PC-9 (cell line): Measurements from ENCODE around the gene CARD11. TPM values are rescaled to one million over a fixed set of nuclear protein-coding genes. Genes with fewer than 3 reads are reported as not detected.

Experiments used
- BruUV-seq: library from RNA; stranded (reverse); fragments of 400-500 nt; replicated peaks from 2 replicates; lab custom pipeline; 2021; lab: Mats Ljungman, UMichigan
- CTCF ChIA-PET: fragments of 300-600 bp; sonication (Branson Sonifier 250); formaldehyde crosslinking; loops from one replicate; lab custom pipeline; 2022; ENCODE audit warnings: antibody characterized with exemption; lab: Charles Lee
- POLR2A ChIA-PET: fragments of 300-600 bp; sonication (Branson Sonifier 250); formaldehyde crosslinking; loops from one replicate; lab custom pipeline; 2022; ENCODE audit warnings: antibody characterized with exemption; ENCODE audit not compliant: unreplicated experiment; lab: Charles Lee
- DNase-seq, 2 experiments: peaks; one replicate each; pipeline versions ENCODE4 v3.0.0 to v3.0.0-alpha.2; 2015 to 2022; ENCODE audit warnings: mixed read lengths in 1 of 2
- H2AFZ ChIP-seq: fragments of 200-600 bp; sonication (generic); 2 replicates; pipeline ENCODE4 v1.8.1; 2017; ENCODE audit warnings: antibody characterized with exemption
- H3F3A ChIP-seq: fragments of 200-600 bp; sonication (generic); 2 replicates; pipeline ENCODE4 v1.8.1; 2017; ENCODE audit warnings: antibody characterized with exemption, mild to moderate bottlenecking, low read depth; ENCODE audit not compliant: insufficient read depth
- H3K27ac ChIP-seq: fragments of 200-600 bp; sonication (generic); 2 replicates; pipeline ENCODE4 v1.6.1; 2016; ENCODE audit warnings: mixed run types
- H3K27me3 ChIP-seq: fragments of 200-600 bp; sonication (generic); 2 replicates; pipeline ENCODE4 v1.6.1; 2016; ENCODE audit warnings: low read depth, mixed run types; ENCODE audit not compliant: insufficient read depth
- H3K36me3 ChIP-seq: fragments of 200-600 bp; sonication (generic); 2 replicates; pipeline ENCODE4 v1.6.1; 2016; ENCODE audit warnings: low read depth, mixed run types
- H3K4me1 ChIP-seq: fragments of 200-600 bp; sonication (generic); replicated peaks from 2 replicates; pipeline ENCODE4 v1.6.1; 2016; ENCODE audit warnings: mixed run types; ENCODE audit not compliant: insufficient read depth
- H3K4me2 ChIP-seq: fragments of 200-600 bp; sonication (generic); 2 replicates; pipeline ENCODE4 v1.6.1; 2017; ENCODE audit warnings: mixed run types
- H3K4me3 ChIP-seq: fragments of 200-600 bp; sonication (generic); 2 replicates; pipeline ENCODE4 v1.6.1; 2016; ENCODE audit warnings: mixed run types
- H3K79me2 ChIP-seq: fragments of 200-600 bp; sonication (generic); 2 replicates; pipeline ENCODE4 v1.6.1; 2017; ENCODE audit warnings: low read depth, mixed run types
- H3K9me2 ChIP-seq: fragments of 200-600 bp; sonication (generic); 2 replicates; pipeline ENCODE4 v1.8.1; 2017; ENCODE audit warnings: mild to moderate bottlenecking; ENCODE audit not compliant: insufficient read depth
- H3K9me3 ChIP-seq: fragments of 200-600 bp; sonication (generic); 2 replicates; pipeline ENCODE4 v1.8.1; 2016; ENCODE audit warnings: low read depth; ENCODE audit not compliant: insufficient read depth
- H4K20me1 ChIP-seq: fragments of 200-600 bp; sonication (generic); 2 replicates; pipeline ENCODE4 v1.8.1; 2017; ENCODE audit not compliant: insufficient read depth
- EZH2 ChIP-seq: fragments of 200-600 bp; sonication (generic); IDR thresholded peaks from 2 replicates; pipeline ENCODE4 v1.8.0; 2017; ENCODE audit warnings: antibody characterized with exemption, low read depth
- intact Hi-C: fragments of 100-400 bp; cut with micrococcal nuclease; formaldehyde crosslinking; loops from one replicate; pipeline ENCODE4 v1.10.0; 2022; ENCODE audit not compliant: unreplicated experiment
- total RNA-seq: library from RNA; stranded (reverse); gene quantifications from 2 replicates; pipeline ENCODE4 v1.2.3, GENCODE V29; 2021
- TF ChIP-seq, protein P1 (sequence below): fragments of 200-600 bp; sonication (generic); conservative IDR thresholded peaks from 2 replicates; pipeline ENCODE4 v1.6.1; 2017; ENCODE audit warnings: mixed run types, antibody characterized with exemption, mild to moderate bottlenecking, moderate library complexity

CARD11 gene
- total RNA-seq, 1 experiment from 2014 or later: 62.6 TPM

DNA sequence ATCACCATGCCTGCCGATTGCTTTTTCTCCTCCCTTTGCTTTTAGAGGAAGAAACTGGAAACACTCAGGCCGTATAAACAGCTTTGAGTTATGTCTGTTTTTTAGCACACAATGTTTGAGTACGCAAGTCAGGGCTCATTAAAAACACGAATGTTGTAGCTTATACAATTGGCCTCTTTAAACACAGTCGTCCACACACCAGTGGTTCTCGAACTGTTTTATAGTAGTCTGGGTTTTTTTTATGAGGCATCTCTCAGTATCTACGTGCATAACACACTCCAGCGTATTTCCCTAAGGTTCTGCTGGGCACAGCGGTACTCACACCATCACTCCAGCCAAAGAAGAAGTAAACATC lies 13.4 kb upstream of the CARD11 start:
- no peak overlapping the region for H3K4me2 ChIP-seq
- no peak overlapping the region for H2AFZ ChIP-seq
- no peak for DNase-seq
- TF ChIP-seq, protein P1, sequence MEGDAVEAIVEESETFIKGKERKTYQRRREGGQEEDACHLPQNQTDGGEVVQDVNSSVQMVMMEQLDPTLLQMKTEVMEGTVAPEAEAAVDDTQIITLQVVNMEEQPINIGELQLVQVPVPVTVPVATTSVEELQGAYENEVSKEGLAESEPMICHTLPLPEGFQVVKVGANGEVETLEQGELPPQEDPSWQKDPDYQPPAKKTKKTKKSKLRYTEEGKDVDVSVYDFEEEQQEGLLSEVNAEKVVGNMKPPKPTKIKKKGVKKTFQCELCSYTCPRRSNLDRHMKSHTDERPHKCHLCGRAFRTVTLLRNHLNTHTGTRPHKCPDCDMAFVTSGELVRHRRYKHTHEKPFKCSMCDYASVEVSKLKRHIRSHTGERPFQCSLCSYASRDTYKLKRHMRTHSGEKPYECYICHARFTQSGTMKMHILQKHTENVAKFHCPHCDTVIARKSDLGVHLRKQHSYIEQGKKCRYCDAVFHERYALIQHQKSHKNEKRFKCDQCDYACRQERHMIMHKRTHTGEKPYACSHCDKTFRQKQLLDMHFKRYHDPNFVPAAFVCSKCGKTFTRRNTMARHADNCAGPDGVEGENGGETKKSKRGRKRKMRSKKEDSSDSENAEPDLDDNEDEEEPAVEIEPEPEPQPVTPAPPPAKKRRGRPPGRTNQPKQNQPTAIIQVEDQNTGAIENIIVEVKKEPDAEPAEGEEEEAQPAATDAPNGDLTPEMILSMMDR: no peak
- no peak for TF ChIP-seq EZH2
- no peaks in the 10 kb centered on the region for H3K36me3 ChIP-seq
- no peak overlapping the region for H3K27ac ChIP-seq
- no peaks in the 10 kb centered on the region for H3K79me2 ChIP-seq
- no peaks in the 10 kb centered on the region for H3F3A ChIP-seq
- no TSS peak for BruUV-seq
- H3K4me1 ChIP-seq: no peaks in the 10 kb centered on the region
- ChIA-PET POLR2A (no interaction called here), CTCF (no interaction called here)
- H3K4me3 ChIP-seq: no peak overlapping the region
- H3K9me2 ChIP-seq: no peaks in the 10 kb centered on the region
- no peaks in the 10 kb centered on the region for H4K20me1 ChIP-seq
- H3K27me3 ChIP-seq: no peaks in the 10 kb centered on the region
- intact Hi-C loops: no loop called here
- 0 out of 2 replicates have a peak, but pooled peaks cover 7% of the 10 kb centered on the region for H3K9me3 ChIP-seq

DNA sequence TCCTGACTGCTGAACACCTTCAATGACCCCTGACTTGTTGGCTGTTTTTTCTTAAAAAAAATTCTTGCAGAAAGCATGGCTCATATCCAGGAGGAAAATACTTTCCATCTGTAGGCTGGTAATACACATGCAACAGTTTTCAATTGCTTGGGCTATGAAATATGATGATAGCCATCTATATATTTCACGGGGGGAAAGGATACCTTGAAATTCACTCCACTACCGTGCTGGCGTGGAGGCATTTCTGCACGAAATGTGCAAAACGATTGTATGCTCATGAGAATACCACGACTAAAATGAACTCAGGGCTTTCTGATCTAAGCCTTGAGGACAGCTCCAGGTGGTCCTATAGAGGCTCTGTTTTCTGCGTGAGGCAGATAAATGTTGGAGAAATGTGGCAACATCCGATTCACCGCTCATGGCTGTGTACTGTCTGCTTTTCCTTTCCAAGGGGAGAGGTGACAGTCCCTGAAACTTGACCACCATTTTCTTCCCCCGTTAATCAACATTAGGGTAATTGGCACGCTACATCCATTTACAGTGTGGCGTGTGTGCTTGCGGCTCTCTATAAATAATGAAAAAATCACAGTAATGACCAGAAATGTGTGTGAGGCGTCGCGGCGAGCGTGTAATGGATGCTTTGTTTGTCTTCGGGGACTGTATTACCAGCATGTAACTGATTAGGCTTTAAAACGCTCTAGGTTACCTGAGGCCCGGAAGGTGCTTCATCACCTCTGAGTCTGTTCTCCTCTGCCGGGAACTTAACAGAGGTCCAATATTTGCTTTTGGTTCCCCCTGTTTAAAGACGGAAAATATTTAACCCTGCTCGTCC lies 12.8 kb upstream of the CARD11 start:
- 0 out of 2 replicates have a peak, but pooled peaks cover 7% of the 10 kb centered on the region for H3K9me3 ChIP-seq
- no peak for DNase-seq
- TF ChIP-seq EZH2: no peak
- TF ChIP-seq, protein P1: no peak
- no peaks in the 10 kb centered on the region for H3K36me3 ChIP-seq
- no peak overlapping the region for H3K4me3 ChIP-seq
- H2AFZ ChIP-seq: no peak overlapping the region
- intact Hi-C loops: no loop called here
- H3K4me2 ChIP-seq: no peak overlapping the region
- no peaks in the 10 kb centered on the region for H4K20me1 ChIP-seq
- H3K27me3 ChIP-seq: no peaks in the 10 kb centered on the region
- H3K79me2 ChIP-seq: no peaks in the 10 kb centered on the region
- H3K4me1 ChIP-seq: no peaks in the 10 kb centered on the region
- no peaks in the 10 kb centered on the region for H3F3A ChIP-seq
- ChIA-PET POLR2A (no interaction called here), CTCF (no interaction called here)
- BruUV-seq: no TSS peak
- H3K9me2 ChIP-seq: no peaks in the 10 kb centered on the region
- H3K27ac ChIP-seq: no peak overlapping the region

DNA sequence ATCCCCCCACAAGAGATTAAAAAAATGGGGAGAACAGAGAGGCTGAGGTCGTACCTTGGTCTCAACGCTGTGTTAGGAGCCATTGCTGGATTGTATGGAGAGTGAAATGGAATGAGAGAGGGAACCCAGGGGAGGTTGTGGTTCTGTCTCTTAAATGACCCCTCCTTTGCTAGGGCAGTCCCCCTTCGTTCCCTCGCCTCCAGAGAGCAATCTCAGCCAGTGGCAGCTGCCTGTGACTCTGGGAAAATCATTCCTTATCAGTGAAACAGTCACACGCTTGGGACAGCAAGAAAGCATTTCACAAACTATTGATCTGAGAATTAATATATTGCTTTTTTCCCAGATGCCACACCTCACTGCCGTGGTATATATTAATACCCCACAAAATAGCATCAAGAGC lies 12.0 kb upstream of the CARD11 start:
- DNase-seq: no peak
- CTCF ChIA-PET: no interaction called here
- H3K9me3 ChIP-seq: 0 out of 2 replicates have a peak, but pooled peaks cover 7% of the 10 kb centered on the region
- no peaks in the 10 kb centered on the region for H4K20me1 ChIP-seq
- no peaks in the 10 kb centered on the region for H3K27me3 ChIP-seq
- no peak overlapping the region for H3K27ac ChIP-seq
- H3K36me3 ChIP-seq: no peaks in the 10 kb centered on the region
- no peaks in the 10 kb centered on the region for H3K79me2 ChIP-seq
- H3K4me3 ChIP-seq: no peak overlapping the region
- H3K4me2 ChIP-seq: no peak overlapping the region
- intact Hi-C loops: no loop called here
- TF ChIP-seq, protein P1: no peak
- TF ChIP-seq EZH2: no peak
- POLR2A ChIA-PET: no interaction called here
- H3F3A ChIP-seq: no peaks in the 10 kb centered on the region
- no peak overlapping the region for H2AFZ ChIP-seq
- no peaks in the 10 kb centered on the region for H3K4me1 ChIP-seq
- no peaks in the 10 kb centered on the region for H3K9me2 ChIP-seq
- BruUV-seq: no TSS peak
